ENCODE results near the gene KIF20B.

The KIF20B gene, protein sequence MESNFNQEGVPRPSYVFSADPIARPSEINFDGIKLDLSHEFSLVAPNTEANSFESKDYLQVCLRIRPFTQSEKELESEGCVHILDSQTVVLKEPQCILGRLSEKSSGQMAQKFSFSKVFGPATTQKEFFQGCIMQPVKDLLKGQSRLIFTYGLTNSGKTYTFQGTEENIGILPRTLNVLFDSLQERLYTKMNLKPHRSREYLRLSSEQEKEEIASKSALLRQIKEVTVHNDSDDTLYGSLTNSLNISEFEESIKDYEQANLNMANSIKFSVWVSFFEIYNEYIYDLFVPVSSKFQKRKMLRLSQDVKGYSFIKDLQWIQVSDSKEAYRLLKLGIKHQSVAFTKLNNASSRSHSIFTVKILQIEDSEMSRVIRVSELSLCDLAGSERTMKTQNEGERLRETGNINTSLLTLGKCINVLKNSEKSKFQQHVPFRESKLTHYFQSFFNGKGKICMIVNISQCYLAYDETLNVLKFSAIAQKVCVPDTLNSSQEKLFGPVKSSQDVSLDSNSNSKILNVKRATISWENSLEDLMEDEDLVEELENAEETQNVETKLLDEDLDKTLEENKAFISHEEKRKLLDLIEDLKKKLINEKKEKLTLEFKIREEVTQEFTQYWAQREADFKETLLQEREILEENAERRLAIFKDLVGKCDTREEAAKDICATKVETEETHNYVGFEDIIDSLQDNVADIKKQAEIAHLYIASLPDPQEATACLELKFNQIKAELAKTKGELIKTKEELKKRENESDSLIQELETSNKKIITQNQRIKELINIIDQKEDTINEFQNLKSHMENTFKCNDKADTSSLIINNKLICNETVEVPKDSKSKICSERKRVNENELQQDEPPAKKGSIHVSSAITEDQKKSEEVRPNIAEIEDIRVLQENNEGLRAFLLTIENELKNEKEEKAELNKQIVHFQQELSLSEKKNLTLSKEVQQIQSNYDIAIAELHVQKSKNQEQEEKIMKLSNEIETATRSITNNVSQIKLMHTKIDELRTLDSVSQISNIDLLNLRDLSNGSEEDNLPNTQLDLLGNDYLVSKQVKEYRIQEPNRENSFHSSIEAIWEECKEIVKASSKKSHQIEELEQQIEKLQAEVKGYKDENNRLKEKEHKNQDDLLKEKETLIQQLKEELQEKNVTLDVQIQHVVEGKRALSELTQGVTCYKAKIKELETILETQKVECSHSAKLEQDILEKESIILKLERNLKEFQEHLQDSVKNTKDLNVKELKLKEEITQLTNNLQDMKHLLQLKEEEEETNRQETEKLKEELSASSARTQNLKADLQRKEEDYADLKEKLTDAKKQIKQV (N-terminal part only)

DNA sequence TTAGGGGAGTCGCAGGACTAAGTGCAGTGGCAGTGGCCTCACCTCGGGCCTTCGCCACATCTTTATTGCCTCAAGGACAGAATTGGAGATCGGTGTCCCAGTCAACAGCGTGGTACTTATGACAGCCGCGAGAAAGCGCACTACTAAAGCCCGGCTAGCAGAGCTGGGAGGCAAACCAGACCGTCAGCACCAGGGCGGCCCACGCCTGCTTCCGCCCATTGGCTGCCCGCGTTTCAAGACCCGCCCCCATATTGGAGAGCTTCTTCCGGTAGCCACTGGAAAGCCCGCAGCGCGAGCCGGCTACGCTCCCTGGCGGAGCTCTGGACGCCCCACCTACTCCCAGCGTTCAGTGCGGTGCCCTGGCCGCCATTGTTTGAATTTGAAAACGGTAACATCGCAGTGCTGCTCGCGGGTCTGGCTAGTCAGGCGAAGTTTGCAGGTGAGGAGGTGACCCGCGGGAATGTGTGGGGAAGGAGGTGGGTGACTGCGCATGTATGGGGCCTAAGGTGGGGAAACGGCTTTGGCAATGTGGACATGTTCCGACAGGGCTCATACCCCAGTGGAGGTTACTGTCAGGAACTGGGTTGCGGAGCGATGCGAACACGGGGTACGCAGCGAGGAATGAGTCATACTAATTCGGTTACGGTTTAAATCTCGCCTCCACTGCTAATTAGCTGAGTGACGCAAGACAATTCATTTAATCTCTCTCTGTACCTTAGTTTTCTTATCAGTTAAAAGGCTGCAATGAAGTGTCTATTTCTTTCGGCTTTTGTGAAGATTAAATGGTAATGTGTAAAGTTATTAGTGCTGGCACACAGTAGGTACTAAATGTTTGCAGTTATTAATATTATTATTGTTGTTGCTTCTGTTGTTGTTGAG, at the start of gene KIF20B:
TSS of gene KIF20B (plus strand) at position 349 of the 879 bp plus-strand sequence. CDS start 3,705 bp downstream, outside the sequence.
- peak; percentile 97 for DNase-seq

DNA sequence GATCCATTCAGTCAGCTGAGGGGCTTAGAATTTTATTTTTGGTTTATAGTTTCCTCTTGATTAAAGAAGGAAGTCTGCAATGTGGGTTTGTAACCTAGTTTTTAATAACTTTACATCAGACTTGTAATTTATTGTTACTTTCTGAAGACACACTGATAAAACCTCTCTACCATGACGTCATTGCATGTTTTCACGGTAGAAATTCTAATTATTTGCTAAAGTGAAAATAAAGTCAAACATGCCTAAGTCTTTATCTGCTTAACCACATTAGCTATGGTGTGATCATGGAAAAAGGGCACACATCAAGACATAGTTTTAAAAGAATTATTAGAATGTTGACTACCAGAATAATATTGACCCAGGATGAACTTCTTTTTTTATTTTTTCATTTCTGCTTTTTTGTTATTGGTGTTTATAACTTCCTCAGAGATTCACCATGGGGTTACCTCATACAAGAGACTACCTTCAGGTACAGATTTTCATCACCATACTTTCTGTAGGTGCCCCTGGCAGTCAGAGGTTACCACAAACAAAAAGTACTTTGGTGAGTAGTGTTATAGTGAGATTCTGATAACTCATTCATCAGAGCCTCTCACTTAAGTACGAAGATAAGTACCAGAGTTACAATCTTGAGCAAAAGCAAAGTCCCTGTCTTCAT, 49.3 kb upstream of the KIF20B start:
- DNase-seq = no peak

DNA sequence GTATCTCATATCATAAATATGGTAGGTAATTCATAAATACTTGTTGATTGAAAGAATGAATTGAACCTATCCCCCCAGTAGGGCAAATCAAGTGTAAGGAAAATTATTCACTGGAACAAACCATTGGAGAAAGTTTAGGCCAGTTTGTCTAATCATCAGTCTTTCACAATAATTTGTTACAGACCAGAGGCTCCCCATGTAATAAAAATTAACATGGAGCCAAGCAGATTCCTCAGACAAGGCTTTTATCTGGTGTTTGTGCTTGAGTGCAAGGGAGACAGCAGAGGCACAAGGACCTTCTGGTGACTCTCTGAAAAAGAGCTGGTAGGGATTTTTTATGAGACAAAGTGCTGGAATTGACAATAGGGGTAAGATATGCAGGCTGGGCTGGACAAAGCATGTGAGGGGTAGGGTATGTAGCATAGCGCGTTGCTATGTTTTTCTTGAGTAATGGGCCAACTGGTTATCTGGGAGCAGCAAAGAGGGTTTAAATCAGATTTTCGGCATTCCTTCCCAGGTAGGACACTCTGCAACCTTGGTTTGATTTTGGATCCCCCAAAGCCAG, 48.5 kb upstream of the KIF20B start:
- no peak for DNase-seq

DNA sequence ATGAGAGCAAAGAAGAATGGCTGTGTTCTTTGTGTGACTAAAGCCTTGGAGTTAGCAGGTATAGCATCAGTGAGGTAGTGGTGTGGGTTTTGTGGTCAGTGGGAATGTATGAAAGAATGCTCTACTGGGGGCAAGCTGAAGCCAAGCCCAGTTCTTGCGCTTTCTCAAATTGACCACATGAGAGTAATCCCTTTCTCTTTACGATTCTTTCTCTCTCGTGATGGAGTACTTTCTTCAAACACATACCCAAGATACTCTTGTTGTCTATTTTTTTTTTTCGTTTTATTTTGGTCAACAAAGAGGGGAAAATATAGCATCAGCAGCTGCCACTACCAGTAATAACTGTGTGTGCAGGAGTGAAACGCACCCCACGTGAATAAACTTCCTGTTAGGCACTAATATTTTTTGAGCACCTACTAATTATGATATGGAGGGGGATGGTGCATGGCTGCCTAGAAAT, 48.0 kb upstream of the KIF20B start:
- no peak for DNase-seq

DNA sequence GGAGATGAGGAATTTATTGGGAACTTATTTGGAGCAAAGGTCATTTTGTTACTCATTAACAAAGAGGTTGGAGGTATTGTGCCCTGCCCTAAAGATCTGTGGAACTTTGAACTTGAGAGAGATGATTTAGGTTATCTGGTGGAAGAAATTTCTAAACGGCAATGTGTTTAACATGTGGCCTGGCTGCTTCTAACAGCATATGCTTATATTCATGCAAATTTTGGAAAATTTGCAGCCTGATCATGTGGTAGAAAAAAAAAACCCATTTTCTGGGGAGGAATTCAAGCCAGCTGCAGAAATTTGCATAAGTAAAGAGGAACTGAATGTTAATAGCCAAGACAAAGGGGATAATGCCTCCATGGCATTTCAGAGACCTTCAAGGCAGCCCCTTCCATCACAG, 45.7 kb upstream of the KIF20B start:
- no peak for DNase-seq

DNA sequence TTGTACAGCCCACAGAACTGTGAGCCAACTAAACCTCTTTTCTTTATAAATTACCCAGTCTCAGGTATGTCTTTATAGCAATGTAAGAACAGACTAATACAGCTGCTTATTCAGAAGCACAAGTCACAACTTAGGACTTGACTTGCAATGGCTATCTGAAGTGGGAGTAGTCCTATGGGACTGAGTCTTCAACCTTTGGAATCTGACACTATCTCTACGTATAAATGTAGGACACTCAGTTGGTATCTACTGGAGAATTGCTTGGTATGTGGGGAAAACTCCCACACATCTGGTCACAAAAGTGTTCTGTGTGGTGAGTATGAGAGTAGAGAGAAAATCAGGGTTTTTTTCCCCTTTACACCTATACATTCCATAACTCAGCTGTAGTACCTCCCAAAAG, 44.1 kb upstream of the KIF20B start:
- DNase-seq = no peak

DNA sequence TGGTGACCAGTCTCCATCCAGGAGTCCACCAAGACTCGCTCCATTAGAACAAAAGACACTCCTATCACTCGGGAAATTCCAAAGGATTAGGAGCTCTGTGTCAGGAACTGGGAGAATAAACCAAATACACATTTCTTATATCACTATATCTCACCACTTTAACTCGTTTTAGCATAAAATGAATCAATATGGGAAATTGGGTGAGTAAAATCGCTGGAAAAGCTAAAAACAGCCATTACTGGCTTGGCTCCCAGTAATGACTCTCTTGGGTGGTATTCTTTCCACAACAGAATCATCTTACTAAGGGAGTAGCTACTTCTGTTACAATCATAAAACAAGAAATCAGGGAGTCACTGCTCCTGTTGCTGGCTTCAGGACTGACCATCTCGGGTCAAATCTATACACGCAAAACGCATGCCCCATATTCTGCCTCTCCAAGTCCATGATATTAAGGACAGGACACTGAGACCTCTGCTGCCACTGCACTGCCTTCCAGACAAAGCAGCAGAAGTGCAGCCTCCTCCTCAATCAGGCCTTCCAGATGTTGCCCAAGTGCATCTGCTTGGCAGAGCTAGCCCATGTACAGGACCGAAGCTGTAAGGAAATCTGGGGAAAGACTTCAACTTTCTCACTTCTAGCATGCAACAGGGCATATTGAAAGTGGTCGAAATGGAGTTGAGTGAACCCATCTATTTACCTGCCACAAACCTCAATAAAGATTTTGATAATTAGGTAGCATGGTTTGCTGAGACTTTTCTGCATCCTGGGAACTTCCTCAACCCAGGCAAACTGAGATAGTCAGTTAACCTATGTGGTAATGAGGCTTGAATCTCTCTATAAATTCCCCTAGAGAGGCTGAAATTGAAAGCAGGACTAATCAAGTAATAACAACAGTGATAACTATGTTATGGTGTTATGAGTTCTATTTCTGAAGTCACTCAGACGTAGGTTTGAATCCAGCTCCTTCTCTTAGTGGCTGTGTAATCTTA, 42.0 kb upstream of the KIF20B start:
- no peak for DNase-seq

DNA sequence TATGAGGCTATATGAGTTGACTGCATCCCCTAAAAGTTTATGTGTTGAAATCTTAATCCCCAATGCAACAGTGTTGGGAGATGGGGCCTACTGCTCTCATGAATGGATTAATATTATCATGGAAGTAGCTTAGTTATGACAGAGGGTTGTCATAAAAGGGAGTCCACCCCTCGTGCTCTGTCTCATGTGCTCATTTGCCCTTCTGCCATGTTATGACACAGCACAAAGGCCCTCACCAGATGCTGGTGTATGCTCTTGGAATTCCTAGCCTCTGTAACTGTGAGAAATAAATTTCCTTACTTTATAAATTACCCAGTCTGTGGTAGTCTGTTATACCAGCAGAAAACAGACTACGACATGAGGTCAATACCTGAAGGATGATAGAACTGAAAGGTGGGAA, 38.8 kb upstream of the KIF20B start:
- no peak for DNase-seq

DNA sequence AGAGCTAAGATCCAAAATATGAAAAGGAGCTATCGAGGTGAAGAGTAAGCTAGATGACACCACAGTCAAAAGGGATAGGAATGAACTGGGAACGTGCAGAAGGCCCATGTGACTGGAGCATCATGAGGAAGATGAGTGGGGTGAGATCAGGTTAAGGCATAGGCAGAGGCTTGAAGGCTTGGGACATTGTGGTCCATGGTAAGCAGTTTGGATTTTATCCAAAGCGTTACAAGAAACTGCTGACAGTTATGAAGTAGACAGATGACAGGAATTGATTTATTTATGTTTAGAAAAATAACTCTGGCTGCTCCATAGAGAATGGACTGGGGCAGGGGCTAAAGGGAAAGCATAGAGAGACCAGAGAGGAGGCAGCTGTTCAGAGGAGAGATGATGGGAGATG, 38.2 kb upstream of the KIF20B start:
- DNase-seq = no peak

DNA sequence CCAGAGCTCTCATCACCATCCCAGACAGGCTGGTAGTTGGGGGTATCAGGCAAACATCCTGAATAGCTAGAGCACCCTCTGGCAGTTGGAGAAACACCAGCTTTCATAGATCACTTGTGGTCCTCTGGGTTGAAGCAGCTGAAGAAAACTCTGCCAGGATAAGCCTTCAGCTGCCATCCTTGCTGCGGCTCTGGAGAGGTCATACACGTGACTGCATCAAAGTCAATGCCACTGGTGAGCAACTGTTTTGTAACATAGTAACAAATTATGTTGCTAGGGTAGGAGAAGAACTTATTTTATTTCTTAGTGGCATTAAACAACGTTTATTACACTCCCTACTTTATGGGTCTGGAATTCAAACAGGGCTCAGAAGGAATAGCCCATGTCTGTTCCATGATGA, 37.2 kb upstream of the KIF20B start:
- DNase-seq = no peak

DNA sequence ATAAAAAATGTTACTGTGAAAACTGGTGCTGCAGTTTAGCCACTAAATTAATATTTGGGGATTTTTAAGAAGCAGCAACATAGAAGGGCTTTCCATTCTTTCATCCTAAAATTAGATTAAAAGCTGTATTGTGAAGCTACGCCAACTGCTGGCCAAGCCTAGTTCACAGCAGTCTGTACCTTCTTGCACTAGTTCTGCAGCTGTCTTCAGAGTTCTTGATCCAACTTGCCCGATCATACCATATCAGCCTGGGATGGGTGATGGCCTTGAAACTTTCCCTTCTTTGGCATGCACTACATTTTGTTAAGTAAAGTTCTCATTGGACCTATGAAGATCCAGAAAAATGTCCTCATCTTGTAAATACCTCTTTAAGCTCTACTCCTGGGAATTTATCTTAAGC, 36.1 kb upstream of the KIF20B start:
- DNase-seq = no peak

DNA sequence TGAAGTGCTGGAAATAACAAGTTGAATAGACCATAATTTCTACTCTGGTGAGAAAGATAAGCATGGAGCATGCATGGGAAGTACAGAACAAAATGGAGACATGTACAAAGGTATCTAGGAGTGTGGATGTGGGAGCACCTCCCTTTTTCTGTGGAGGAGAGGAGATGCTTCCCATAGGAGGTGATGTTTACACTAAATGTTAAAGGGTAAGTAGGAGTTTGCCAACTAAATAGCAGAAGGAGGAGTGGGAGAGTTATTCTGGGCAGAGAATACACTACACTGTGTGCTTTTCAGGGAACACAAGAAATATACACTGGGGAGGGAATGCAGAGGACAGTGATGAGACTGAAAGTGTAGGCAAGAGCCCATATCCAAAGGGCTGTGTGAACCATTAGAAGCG, 35.3 kb upstream of the KIF20B start:
- no peak for DNase-seq

DNA sequence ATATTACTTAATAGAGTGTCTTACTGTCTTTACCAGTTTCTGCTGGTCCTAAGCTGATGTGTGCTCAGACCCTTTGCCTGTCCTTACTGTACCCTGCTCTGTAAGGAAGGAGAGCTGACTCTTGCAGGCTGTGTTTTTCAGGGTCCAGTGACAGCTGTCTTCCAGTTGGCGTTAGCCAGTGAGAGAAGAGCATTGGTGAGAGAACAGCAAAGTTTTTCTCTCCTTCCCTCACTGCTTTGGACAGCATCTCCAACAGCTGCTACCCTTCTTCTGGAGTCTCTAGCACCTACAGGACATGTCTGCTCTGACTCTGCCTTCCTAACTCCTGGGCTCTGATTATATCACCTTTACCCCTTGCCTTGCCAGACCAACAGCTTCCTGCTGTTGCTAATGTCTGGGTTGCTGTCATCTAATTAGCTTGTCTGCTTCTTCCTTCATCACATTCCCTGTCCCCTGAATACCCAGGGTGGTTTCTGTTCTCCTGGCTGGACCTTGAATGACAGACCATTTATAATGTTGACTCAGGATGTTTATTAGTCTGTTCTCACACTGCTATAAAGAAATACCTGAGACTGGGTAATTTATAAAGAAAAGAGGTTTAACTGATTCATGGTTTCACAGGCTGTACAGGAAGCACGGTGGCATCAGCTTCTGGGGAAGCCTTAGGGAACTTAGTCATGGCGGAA, 32.9 kb upstream of the KIF20B start:
- no peak for DNase-seq

DNA sequence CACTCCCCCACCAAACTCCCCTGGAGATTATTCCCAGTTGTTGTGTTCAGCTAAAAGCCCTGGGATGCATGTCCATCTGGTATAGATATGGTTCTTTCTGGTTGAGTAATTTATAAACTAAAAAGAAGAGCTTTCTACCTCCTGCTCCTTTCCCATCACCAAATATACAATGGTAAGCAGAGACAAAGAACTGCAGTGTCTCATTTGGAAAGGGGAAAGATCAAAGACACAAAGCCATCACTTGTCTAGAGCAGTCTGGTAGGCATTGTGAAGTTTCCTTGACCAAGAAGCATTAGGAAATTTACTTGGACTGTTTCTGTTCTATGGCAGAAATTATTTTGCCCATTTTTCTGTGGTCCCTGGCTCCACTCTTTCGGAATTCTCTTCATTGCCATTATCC, 31.4 kb upstream of the KIF20B start:
- DNase-seq = no peak

DNA sequence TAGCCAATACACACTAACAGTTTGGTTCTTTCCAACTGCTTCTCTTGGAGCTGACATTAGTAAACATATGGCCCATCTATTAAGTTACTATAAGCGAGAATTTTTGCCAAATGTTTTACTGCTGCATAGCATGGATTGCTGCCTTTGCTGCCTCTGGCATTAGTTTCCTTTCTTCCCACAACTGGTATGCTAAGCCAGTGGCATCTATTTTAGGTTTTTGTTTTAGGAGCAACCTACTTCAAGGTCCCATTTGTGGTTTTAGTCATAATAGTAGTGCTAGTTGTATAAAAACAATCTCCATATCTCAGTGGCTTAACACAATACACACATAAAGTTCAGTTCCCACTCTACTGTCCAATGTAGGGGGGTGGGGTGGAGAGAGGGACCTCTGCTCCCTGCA, 30.5 kb upstream of the KIF20B start:
- DNase-seq = no peak

DNA sequence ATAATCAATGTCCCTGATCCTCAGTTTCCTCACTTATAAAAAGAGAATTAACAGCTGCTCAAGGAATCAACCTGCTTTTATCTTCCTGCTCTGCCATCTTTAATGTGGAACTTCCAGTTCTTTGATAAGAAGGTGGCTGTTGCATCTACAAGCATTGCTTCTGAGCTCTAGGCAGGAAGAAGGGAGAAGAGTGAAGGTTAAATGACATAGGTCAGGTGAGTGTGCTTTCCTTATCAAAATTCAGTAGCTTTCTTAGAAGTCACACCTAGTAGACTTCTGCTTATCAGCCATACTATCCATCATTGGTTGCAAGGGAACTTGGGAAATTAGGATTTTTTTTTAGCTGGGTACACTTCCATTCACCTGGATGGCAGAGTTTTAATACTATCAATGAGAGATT, 24.0 kb upstream of the KIF20B start:
- no peak for DNase-seq

DNA sequence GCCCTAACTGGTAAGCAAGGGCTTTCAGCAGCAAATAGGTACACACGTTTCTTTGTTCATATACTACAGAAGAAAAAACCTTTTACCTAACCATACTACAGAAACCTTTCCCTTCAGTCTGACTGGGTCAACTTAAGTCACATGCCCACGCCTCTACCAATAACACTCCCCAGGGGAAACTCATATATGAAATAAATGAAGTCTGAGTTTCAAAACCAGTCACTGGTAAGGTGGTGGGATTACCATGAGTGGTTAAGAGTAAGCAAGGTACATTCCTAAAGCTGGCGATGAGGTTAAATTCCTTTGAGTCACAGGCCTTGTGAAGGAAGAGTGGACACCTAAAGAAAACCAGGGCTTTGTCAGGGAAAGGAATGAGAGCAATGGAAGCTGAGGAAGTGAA, 21.4 kb upstream of the KIF20B start:
- no peak for DNase-seq

DNA sequence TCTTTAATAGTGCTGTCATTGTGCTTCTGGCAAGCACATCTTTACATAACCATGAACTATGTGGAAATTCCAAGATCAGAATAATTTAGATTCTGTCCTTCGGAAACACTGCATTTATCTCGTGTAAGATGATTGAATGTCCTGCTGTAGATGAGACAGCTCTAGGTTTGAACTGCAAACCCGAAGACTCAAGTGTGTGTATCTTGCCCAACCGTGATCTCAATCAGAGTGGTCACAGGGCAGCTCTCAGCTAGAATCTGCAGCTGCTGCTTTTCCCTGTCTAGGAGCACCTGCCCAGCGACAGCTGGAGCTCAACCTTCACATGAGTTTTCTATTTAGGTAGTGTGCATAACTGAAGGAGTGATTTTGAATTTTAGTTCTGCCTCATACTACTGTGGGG, 17.5 kb upstream of the KIF20B start:
- DNase-seq = no peak

DNA sequence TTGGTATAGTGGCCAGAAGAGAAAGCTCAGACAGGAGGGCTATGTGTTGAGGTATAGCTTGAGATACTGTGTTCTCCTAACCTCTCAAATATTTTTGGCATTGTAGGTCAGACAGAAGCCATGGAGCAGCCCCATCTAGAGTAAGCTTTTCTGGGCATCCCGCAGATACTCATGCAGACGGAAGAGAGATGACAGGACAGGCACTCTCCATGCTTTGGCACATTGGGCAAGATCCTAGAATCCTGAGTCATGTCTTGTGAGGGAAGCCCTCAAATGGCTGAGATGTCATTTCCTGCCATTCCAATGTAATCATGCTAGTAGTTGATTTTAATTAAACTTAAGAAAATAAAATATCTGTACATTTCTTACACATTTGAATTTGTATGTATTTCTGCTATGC, 16.8 kb upstream of the KIF20B start:
- DNase-seq = no peak
